ENCODE measurements around the gene KCNE4. TPM values are rescaled to one million over a fixed set of nuclear protein-coding genes. Genes with fewer than 3 reads are reported as not detected.

The KCNE4 gene
- total RNA-seq, 1 donor from 2014 or later = not detected

Other genes starting within 250 kb of the KCNE4 start
- gene ACSL3, start 191.2 kb upstream of the KCNE4 start, total RNA-seq = 99.3 and 167 TPM in 2 replicates